ENCODE measurements around the gene SLC35F5.
"Not testable (repeated sequence)": the region's sequence is repeated elsewhere in the genome, so short reads cannot be mapped to it uniquely, and the experiment has no call there.

Gene SLC35F5

GRCh38 chr2:113698251-113698650 is 58.2 kb downstream of the SLC35F5 start:
- in situ Hi-C loops (cut with HindIII; ENCODE audit: low sequenced_read_pairs), result not testable (repeated sequence)

GRCh38 chr2:113697516-113697915 is 58.9 kb downstream of the SLC35F5 start:
- in situ Hi-C loops (cut with HindIII; ENCODE audit: low sequenced_read_pairs), result no loop called here

- in situ Hi-C loops (cut with HindIII; ENCODE audit: low sequenced_read_pairs), result no loop called here
These were observed 62.0 kb downstream of the SLC35F5 start for GRCh38 chr2:113694438-113694837.

GRCh38 chr2:113692698-113693428 is 63.6 kb downstream of the SLC35F5 start:
- in situ Hi-C loops (cut with HindIII; ENCODE audit: low sequenced_read_pairs), result no loop called here

GRCh38 chr2:113690871-113691270 is 65.6 kb downstream of the SLC35F5 start:
- in situ Hi-C loops (cut with HindIII; ENCODE audit: low sequenced_read_pairs), result not testable (repeated sequence)

- in situ Hi-C loops (cut with HindIII; ENCODE audit: low sequenced_read_pairs), result no loop called here
These were observed 69.9 kb downstream of the SLC35F5 start for GRCh38 chr2:113686537-113686936.

GRCh38 chr2:113685471-113685870 is 71.0 kb downstream of the SLC35F5 start:
- in situ Hi-C loops (cut with HindIII; ENCODE audit: low sequenced_read_pairs), result no loop called here

- in situ Hi-C loops (cut with HindIII; ENCODE audit: low sequenced_read_pairs), result no loop called here
These were observed 77.0 kb downstream of the SLC35F5 start for GRCh38 chr2:113679457-113679856.

- in situ Hi-C loops (cut with HindIII; ENCODE audit: low sequenced_read_pairs), result no loop called here
These were observed 79.1 kb downstream of the SLC35F5 start for GRCh38 chr2:113677330-113677729.

- in situ Hi-C loops (cut with HindIII; ENCODE audit: low sequenced_read_pairs), result no loop called here
These were observed 79.7 kb downstream of the SLC35F5 start for GRCh38 chr2:113676623-113677266.

- in situ Hi-C loops (cut with HindIII; ENCODE audit: low sequenced_read_pairs), result no loop called here
These were observed 80.6 kb downstream of the SLC35F5 start for GRCh38 chr2:113675875-113676274.

- in situ Hi-C loops (cut with HindIII; ENCODE audit: low sequenced_read_pairs), result no loop called here
These were observed 84.0 kb downstream of the SLC35F5 start for GRCh38 chr2:113672326-113672932.

GRCh38 chr2:113669013-113669412 is 87.4 kb downstream of the SLC35F5 start:
- in situ Hi-C loops (cut with HindIII; ENCODE audit: low sequenced_read_pairs), result not testable (repeated sequence)

GRCh38 chr2:113664761-113665533 is 91.5 kb downstream of the SLC35F5 start:
- in situ Hi-C loops (cut with HindIII; ENCODE audit: low sequenced_read_pairs), result not testable (repeated sequence)

GRCh38 chr2:113663285-113664060 is 93.0 kb downstream of the SLC35F5 start:
- in situ Hi-C loops (cut with HindIII; ENCODE audit: low sequenced_read_pairs), result not testable (repeated sequence)
